A549 (cell line): ENCODE measurements around the gene AMACR.

ENCODE experiments used
- CEBPB ChIP-seq, 2 experiments: fragments of >200 bp in 1 of 2; sonication (Bioruptor Twin) in 1 of 2; formaldehyde crosslinking in 1 of 2; IDR thresholded peaks; 2 replicates each; pipeline ENCODE4 v1.6.1; 2012 to 2016
- CTCF ChIP-seq: fragments of >200 bp; sonication (Bioruptor Twin); formaldehyde crosslinking; IDR thresholded peaks from 3 replicates; pipeline ENCODE4 v1.5.1; 2016
- EHMT2 ChIP-seq: fragments of 200-600 bp; sonication (generic); IDR thresholded peaks from 2 replicates; pipeline ENCODE4 v1.6.1; 2016; ENCODE audit warnings: antibody characterized with exemption, low read depth, mild to moderate bottlenecking, moderate library complexity
- EP300 ChIP-seq, 2 experiments: fragments of >200 bp; sonication (Bioruptor Twin); formaldehyde crosslinking; IDR thresholded peaks; 2 replicates in 1 of 2; 3 replicates in 1 of 2; pipeline ENCODE4 v1.6.1; 2016 to 2017
- HDAC2 ChIP-seq: fragments of 200-600 bp; sonication (generic); IDR thresholded peaks from 2 replicates; pipeline ENCODE4 v1.6.1; 2016
- TF ChIP-seq, protein P1 (sequence below): fragments of 200-600 bp; sonication (generic); IDR thresholded peaks from 2 replicates; pipeline ENCODE4 v1.6.1; 2016; ENCODE audit warnings: antibody characterized with exemption, mild to moderate bottlenecking, moderate library complexity

DNA sequence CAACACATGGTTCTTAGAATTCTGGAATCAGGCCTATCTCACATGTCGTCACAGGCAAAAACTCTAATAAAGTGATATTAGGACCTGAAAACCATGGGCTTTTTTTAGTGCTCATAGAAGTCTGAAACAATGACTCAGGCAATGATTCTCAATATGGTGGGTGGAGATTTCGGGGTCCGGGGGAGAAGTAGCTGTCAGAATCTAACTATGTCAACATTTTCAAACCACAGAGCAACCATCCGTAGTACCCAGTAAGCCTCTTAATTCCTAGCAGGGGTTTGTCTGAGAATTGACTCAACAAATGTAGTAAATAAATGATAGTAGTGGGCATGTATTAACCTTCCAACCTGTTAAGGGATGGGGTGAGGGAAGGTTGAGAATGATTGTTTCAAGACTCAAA, 2.6 kb downstream of the AMACR start:
- TF ChIP-seq, protein P1, sequence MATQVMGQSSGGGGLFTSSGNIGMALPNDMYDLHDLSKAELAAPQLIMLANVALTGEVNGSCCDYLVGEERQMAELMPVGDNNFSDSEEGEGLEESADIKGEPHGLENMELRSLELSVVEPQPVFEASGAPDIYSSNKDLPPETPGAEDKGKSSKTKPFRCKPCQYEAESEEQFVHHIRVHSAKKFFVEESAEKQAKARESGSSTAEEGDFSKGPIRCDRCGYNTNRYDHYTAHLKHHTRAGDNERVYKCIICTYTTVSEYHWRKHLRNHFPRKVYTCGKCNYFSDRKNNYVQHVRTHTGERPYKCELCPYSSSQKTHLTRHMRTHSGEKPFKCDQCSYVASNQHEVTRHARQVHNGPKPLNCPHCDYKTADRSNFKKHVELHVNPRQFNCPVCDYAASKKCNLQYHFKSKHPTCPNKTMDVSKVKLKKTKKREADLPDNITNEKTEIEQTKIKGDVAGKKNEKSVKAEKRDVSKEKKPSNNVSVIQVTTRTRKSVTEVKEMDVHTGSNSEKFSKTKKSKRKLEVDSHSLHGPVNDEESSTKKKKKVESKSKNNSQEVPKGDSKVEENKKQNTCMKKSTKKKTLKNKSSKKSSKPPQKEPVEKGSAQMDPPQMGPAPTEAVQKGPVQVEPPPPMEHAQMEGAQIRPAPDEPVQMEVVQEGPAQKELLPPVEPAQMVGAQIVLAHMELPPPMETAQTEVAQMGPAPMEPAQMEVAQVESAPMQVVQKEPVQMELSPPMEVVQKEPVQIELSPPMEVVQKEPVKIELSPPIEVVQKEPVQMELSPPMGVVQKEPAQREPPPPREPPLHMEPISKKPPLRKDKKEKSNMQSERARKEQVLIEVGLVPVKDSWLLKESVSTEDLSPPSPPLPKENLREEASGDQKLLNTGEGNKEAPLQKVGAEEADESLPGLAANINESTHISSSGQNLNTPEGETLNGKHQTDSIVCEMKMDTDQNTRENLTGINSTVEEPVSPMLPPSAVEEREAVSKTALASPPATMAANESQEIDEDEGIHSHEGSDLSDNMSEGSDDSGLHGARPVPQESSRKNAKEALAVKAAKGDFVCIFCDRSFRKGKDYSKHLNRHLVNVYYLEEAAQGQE = no peak
- no peak for TF ChIP-seq HDAC2
- no peak for TF ChIP-seq EP300 (IDR thresholded peaks at IDR 0.05)
- TF ChIP-seq EHMT2 = no peak
- no peak for TF ChIP-seq CTCF
- no peak for TF ChIP-seq CEBPB (IDR thresholded peaks at IDR 0.05)
